Left lobe of liver (tissue), 2 donors: ENCODE measurements around the gene MPST. TPM values are rescaled to one million over a fixed set of nuclear protein-coding genes. Genes with fewer than 3 reads are reported as not detected.

Experiments
- ATAC-seq: fragments of 200-7000 bp; cut with Tn5 transposase; one replicate; pipeline ENCODE4 v1.9.1; 2020; ENCODE audit warnings: mild to moderate bottlenecking, moderate library complexity
- DNase-seq: peaks from one replicate; pipeline ENCODE4 v3.0.0-alpha.2; 2020; ENCODE audit warnings: low spot score
- total RNA-seq: library from RNA; stranded (reverse); gene quantifications from one replicate; pipeline ENCODE4 v1.2.1, GENCODE V29; 2021
- donor health status: DM: no; HTN: no; CAD: no; lungs with moderate emphysema.
- donor health status: DM: no; HTN: yes; CAD: no.

The MPST gene
- total RNA-seq, 1 donor from 2014 or later: 247 TPM

GRCh38 chr22:37043828-37044538 is 24.4 kb downstream of the MPST start:
- DNase-seq (peak; percentile 87), ATAC-seq (peak; percentile 97)

- ATAC-seq: no peak
Observed at GRCh38 chr22:37044634-37045625, 25.4 kb downstream of the MPST start.

GRCh38 chr22:37045958-37046357 is 26.4 kb downstream of the MPST start:
- ATAC-seq (no peak), DNase-seq (no peak)

More at GRCh38 chr22:37044634-37045625, 25.4 kb downstream of the MPST start:
- no peak for DNase-seq

- ATAC-seq: no peak
- no peak for DNase-seq
Observed at GRCh38 chr22:37046589-37046988, 27.0 kb downstream of the MPST start.

- ATAC-seq (no peak), DNase-seq (no peak)
Observed at GRCh38 chr22:37047006-37047405, 27.5 kb downstream of the MPST start.

- no peak for DNase-seq
- no peak for ATAC-seq
Observed at GRCh38 chr22:37048133-37048532, 28.6 kb downstream of the MPST start.

- ATAC-seq: no peak
Observed at GRCh38 chr22:37049224-37049623, 29.7 kb downstream of the MPST start.

GRCh38 chr22:37050913-37051312 is 31.4 kb downstream of the MPST start:
- ATAC-seq (no peak), DNase-seq (no peak)

More at GRCh38 chr22:37049224-37049623, 29.7 kb downstream of the MPST start:
- DNase-seq: no peak

GRCh38 chr22:37051391-37052385 is 32.1 kb downstream of the MPST start, which contains the start of gene KCTD17:
TSS of gene KCTD17 (plus strand) at chr22:37051742. CDS start at chr22:37051761, 19 bp downstream.
- peak; percentile 85 for ATAC-seq

GRCh38 chr22:37052386-37053309 is 33.1 kb downstream of the MPST start:
- no peak for DNase-seq
- no peak for ATAC-seq

More at GRCh38 chr22:37051391-37052385, 32.1 kb downstream of the MPST start, which contains the start of gene KCTD17:
- peak; percentile 66 for DNase-seq

GRCh38 chr22:37053310-37054055 is 33.9 kb downstream of the MPST start:
- ATAC-seq: no peak
- no peak for DNase-seq

- DNase-seq: no peak
Observed at GRCh38 chr22:37054056-37054395, 34.5 kb downstream of the MPST start.

GRCh38 chr22:37054600-37055365 is 35.2 kb downstream of the MPST start:
- ATAC-seq (peak; percentile 44), DNase-seq (no peak)

More at GRCh38 chr22:37054056-37054395, 34.5 kb downstream of the MPST start:
- no peak for ATAC-seq

GRCh38 chr22:37056246-37056645 is 36.7 kb downstream of the MPST start:
- DNase-seq: no peak
- ATAC-seq: no peak

GRCh38 chr22:37057226-37057625 is 37.7 kb downstream of the MPST start:
- no peak for ATAC-seq
- DNase-seq: no peak

GRCh38 chr22:37057796-37058510 is 38.4 kb downstream of the MPST start:
- no peak for ATAC-seq
- DNase-seq: no peak
